Gastrocnemius medialis (tissue), 4 donors: Measurements from ENCODE around the gene FAM171A1.

Source experiments
- POLR2A ChIP-seq, 2 donors: fragments of 450-650 bp; IDR thresholded peaks; one replicate each; pipeline ENCODE4 v1.6.1; 2017; ENCODE audit warnings: antibody characterized with exemption in 2 of 2, mild to moderate bottlenecking in 2 of 2, moderate library complexity in 2 of 2
- TF ChIP-seq, protein P1 (sequence below), 5 experiments: fragments of 450-650 bp in 3 of 5; fragments of 200-600 bp in 2 of 5; sonication (generic) in 2 of 5; IDR thresholded peaks in 4 of 5; conservative IDR thresholded peaks in 1 of 5; 1 replicate in 4 of 5; 2 replicates in 1 of 5; pipeline ENCODE4 v1.5.1; 2016 to 2019; ENCODE audit warnings: antibody characterized with exemption in 5 of 5, mild to moderate bottlenecking in 3 of 5, moderate library complexity in 3 of 5

DNA sequence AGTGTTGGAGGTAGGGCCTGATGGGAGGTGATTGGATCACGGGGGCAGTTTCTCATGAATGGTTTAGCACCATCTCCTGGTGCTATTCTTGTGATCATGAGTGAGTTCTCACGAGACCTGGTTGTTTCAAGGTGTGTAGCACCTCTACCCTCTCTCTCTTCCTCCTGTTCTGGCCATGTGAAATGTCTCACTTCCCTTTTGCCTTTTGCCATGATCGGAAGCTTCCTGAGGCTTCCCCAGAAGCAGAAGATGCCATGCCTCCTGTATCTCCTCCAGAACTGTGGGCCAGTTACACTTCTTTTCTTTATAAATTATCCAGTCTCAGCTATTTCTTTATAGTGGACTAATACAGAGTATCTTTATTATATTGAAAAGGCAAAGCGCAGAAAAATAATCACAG is 90.1 kb downstream of the FAM171A1 start:
- TF ChIP-seq, protein P1, sequence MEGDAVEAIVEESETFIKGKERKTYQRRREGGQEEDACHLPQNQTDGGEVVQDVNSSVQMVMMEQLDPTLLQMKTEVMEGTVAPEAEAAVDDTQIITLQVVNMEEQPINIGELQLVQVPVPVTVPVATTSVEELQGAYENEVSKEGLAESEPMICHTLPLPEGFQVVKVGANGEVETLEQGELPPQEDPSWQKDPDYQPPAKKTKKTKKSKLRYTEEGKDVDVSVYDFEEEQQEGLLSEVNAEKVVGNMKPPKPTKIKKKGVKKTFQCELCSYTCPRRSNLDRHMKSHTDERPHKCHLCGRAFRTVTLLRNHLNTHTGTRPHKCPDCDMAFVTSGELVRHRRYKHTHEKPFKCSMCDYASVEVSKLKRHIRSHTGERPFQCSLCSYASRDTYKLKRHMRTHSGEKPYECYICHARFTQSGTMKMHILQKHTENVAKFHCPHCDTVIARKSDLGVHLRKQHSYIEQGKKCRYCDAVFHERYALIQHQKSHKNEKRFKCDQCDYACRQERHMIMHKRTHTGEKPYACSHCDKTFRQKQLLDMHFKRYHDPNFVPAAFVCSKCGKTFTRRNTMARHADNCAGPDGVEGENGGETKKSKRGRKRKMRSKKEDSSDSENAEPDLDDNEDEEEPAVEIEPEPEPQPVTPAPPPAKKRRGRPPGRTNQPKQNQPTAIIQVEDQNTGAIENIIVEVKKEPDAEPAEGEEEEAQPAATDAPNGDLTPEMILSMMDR (IDR thresholded peaks at IDR 0.05 in 4 of 5, conservative IDR thresholded peaks at IDR 0.05 in 1 of 5) = no peak
- TF ChIP-seq POLR2A (IDR thresholded peaks at IDR 0.05) = no peak
